AG10803 (cell line): ENCODE data around the gene SHMT1.
"Not testable (repeated sequence)": the region's sequence is repeated elsewhere in the genome, so short reads cannot be mapped to it uniquely, and the experiment has no call there.

Experiments
- DNase-seq: peaks from one replicate; pipeline ENCODE4 v3.0.0; 2010; ENCODE audit warnings: low read depth
- H3K4me3 ChIP-seq: 2 replicates; pipeline ENCODE4 v1.5.1; 2011; ENCODE audit warnings: mild to moderate bottlenecking, low read length, control low read depth
- TF ChIP-seq, protein P1 (sequence below): conservative IDR thresholded peaks from 2 replicates; pipeline ENCODE4 v1.5.1; 2011; ENCODE audit warnings: mild to moderate bottlenecking, low read length, control low read depth, inconsistent platforms

The SHMT1 gene

DNA sequence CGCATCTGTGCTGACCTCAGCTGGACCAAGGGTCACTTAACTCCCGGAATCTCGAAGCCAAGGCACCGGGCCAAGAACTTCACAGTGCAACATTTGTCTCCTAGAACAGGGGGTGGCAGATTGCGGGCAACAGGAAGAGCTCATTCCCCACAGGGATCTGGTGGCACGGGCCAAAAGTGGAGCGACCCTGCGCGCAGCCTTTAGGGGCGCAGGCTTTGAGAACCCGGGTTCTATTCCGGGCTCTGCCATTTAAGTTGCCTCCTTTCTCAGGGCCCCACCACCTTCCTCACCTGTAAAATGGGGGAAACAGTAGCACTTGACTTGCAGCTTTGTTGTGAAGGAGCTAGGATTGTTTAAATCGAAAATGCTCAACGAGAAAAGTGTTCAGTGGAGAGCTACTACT lies 651 bp downstream of the SHMT1 start:
- TF ChIP-seq, protein P1, sequence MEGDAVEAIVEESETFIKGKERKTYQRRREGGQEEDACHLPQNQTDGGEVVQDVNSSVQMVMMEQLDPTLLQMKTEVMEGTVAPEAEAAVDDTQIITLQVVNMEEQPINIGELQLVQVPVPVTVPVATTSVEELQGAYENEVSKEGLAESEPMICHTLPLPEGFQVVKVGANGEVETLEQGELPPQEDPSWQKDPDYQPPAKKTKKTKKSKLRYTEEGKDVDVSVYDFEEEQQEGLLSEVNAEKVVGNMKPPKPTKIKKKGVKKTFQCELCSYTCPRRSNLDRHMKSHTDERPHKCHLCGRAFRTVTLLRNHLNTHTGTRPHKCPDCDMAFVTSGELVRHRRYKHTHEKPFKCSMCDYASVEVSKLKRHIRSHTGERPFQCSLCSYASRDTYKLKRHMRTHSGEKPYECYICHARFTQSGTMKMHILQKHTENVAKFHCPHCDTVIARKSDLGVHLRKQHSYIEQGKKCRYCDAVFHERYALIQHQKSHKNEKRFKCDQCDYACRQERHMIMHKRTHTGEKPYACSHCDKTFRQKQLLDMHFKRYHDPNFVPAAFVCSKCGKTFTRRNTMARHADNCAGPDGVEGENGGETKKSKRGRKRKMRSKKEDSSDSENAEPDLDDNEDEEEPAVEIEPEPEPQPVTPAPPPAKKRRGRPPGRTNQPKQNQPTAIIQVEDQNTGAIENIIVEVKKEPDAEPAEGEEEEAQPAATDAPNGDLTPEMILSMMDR = no peak
- peak overlapping the region; percentile 69 for H3K4me3 ChIP-seq
- DNase-seq = peak; percentile 29

- peak overlapping the region; percentile 69 for H3K4me3 ChIP-seq
- no peak for DNase-seq
- TF ChIP-seq, protein P1 = no peak
Observed at GRCh38 chr17:18361837-18362697, 1.3 kb downstream of the SHMT1 start.

- H3K4me3 ChIP-seq = no peak overlapping the region
- TF ChIP-seq, protein P1 = no peak
- no peak for DNase-seq
Observed at GRCh38 chr17:18360518-18360917, 2.8 kb downstream of the SHMT1 start.

- TF ChIP-seq, protein P1 = no peak
- peak; percentile 70 for DNase-seq
- no peak overlapping the region for H3K4me3 ChIP-seq
Observed at GRCh38 chr17:18356624-18357023, 6.7 kb downstream of the SHMT1 start.

GRCh38 chr17:18353541-18353940 lies 9.8 kb downstream of the SHMT1 start:
- H3K4me3 ChIP-seq = no peak overlapping the region
- no peak for DNase-seq
- TF ChIP-seq, protein P1 = no peak

- DNase-seq = no peak
- TF ChIP-seq, protein P1 = no peak
- H3K4me3 ChIP-seq = no peak overlapping the region
Observed at GRCh38 chr17:18344021-18344420, 19.3 kb downstream of the SHMT1 start.

GRCh38 chr17:18339933-18340332 lies 23.4 kb downstream of the SHMT1 start:
- H3K4me3 ChIP-seq = no peak overlapping the region
- TF ChIP-seq, protein P1 = no peak
- DNase-seq = no peak

GRCh38 chr17:18338158-18338557 lies 25.2 kb downstream of the SHMT1 start:
- not testable (repeated sequence) for DNase-seq, H3K4me3 ChIP-seq
